Breast epithelium (tissue), 3 donors: ENCODE data around the gene APBB2.

Experiments used
- POLR2A ChIP-seq: fragments of 450-650 bp; IDR thresholded peaks from one replicate; pipeline ENCODE4 v1.6.1; 2016; ENCODE audit warnings: antibody characterized with exemption, mild to moderate bottlenecking, moderate library complexity
- POLR2AphosphoS5 ChIP-seq, 3 donors: sonication (generic); formaldehyde crosslinking; IDR thresholded peaks; one replicate each; pipeline ENCODE4 v1.6.1; 2017; ENCODE audit warnings: antibody characterized with exemption in 3 of 3
- TF ChIP-seq, protein P1 (sequence below), 3 donors: fragments of 450-650 bp; IDR thresholded peaks; one replicate each; pipeline ENCODE4 v1.5.1; 2016 to 2017; ENCODE audit warnings: antibody characterized with exemption in 3 of 3, mild to moderate bottlenecking in 3 of 3, moderate library complexity in 3 of 3

DNA sequence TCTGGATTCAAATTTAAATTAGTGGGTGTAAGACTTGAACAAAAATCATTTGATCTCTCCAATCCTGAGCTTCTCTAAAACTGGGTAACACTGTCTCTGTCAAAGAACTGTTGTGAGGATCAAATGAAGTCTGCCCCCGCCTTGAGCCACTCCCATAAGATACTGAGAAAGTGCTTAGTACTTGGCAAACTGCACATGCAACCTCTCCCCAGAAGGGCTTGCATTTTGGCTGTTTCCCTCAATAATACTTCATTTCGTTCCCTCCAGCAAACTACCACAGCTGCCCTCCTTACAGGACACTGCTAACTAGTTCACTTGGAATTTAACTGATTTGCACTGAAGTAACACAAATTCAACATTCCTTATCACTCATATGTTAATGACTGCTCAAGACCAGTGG is 79.8 kb downstream of the APBB2 start:
- TF ChIP-seq, protein P1, sequence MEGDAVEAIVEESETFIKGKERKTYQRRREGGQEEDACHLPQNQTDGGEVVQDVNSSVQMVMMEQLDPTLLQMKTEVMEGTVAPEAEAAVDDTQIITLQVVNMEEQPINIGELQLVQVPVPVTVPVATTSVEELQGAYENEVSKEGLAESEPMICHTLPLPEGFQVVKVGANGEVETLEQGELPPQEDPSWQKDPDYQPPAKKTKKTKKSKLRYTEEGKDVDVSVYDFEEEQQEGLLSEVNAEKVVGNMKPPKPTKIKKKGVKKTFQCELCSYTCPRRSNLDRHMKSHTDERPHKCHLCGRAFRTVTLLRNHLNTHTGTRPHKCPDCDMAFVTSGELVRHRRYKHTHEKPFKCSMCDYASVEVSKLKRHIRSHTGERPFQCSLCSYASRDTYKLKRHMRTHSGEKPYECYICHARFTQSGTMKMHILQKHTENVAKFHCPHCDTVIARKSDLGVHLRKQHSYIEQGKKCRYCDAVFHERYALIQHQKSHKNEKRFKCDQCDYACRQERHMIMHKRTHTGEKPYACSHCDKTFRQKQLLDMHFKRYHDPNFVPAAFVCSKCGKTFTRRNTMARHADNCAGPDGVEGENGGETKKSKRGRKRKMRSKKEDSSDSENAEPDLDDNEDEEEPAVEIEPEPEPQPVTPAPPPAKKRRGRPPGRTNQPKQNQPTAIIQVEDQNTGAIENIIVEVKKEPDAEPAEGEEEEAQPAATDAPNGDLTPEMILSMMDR (IDR thresholded peaks at IDR 0.05) = no peak
- no peak for TF ChIP-seq POLR2A
- no peak for TF ChIP-seq POLR2AphosphoS5 (IDR thresholded peaks at IDR 0.05)
